ENCODE data around the gene LIN37.

DNA sequence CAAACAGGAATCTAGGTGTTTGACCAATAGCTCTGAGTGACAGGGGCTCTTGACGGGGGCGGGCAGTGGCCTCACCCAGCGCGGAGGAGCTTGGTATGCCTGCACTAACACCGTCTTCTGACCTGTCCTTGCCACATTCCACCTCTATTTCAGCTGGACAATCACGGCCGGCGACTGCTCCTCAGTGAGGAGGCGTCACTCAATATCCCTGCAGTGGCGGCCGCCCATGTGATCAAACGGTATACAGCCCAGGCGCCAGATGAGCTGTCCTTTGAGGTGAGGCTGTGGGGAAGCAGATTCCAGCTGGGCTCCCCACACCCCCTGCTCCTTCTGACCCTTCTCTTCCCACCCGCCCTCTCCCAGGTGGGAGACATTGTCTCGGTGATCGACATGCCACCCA is 31.7 kb downstream of the LIN37 start:
- TF ChIP-seq, protein P1, sequence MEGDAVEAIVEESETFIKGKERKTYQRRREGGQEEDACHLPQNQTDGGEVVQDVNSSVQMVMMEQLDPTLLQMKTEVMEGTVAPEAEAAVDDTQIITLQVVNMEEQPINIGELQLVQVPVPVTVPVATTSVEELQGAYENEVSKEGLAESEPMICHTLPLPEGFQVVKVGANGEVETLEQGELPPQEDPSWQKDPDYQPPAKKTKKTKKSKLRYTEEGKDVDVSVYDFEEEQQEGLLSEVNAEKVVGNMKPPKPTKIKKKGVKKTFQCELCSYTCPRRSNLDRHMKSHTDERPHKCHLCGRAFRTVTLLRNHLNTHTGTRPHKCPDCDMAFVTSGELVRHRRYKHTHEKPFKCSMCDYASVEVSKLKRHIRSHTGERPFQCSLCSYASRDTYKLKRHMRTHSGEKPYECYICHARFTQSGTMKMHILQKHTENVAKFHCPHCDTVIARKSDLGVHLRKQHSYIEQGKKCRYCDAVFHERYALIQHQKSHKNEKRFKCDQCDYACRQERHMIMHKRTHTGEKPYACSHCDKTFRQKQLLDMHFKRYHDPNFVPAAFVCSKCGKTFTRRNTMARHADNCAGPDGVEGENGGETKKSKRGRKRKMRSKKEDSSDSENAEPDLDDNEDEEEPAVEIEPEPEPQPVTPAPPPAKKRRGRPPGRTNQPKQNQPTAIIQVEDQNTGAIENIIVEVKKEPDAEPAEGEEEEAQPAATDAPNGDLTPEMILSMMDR (IDR thresholded peaks at IDR 0.05): no peak
- no peak for TF ChIP-seq EZH2 (IDR thresholded peaks at IDR 0.05)
- no peak for TF ChIP-seq EZH2phosphoT487 (IDR thresholded peaks at IDR 0.05)
